Measurements from ENCODE around the gene HMOX1. TPM values are rescaled to one million over a fixed set of nuclear protein-coding genes. Genes with fewer than 3 reads are reported as not detected.

Gene HMOX1
- polyA plus RNA-seq, 1 donor (not counting 4 experiments of a cell fraction or from before 2014, with no cell fraction given) = 1.5 TPM

GRCh38 chr22:35424081-35424480 lies 43.2 kb downstream of the HMOX1 start:
- peaks cover 4% of the 10 kb centered on the region for H3K4me1 ChIP-seq (ENCODE audit: control insufficient read depth, extremely low read depth, insufficient read depth, low read length)
- DNase-seq (ENCODE audit: low read depth, low spot score) (no peak), FAIRE-seq (no peak)
- H3K9ac ChIP-seq (ENCODE audit: control insufficient read depth, extremely low read depth, insufficient read depth, low read length) = no peak overlapping the region
- no peak overlapping the region for H3K4me2 ChIP-seq (ENCODE audit: control insufficient read depth, extremely low read depth, insufficient read depth, low read depth, low read length)
- H3K36me3 ChIP-seq (ENCODE audit: control insufficient read depth in 2 of 2, extremely low read depth in 1 of 2, insufficient read depth in 2 of 2, low read length in 2 of 2) = peaks cover 0 to 26% of the 10 kb centered on the region in 2 experiments
- H3K27me3 ChIP-seq (ENCODE audit: control insufficient read depth, extremely low read depth, insufficient read depth, low read length) = no peaks in the 10 kb centered on the region
- no peak overlapping the region for H3K27ac ChIP-seq (ENCODE audit: control insufficient read depth, insufficient read depth, low read length)
- no peaks in the 10 kb centered on the region for H3K9me3 ChIP-seq (ENCODE audit: control insufficient read depth, low read depth, low read length)
- dilution Hi-C loops (cut with MboI; ENCODE audit: extremely low pct_ligation_motif_present, low sequenced_read_pairs) = no loop called here
- no peaks in the 10 kb centered on the region for H3K9me1 ChIP-seq (ENCODE audit: control insufficient read depth, extremely low read depth, insufficient read depth, low read length)
- H2AFZ ChIP-seq (ENCODE audit: control insufficient read depth, low read length) = no peak overlapping the region
- no peaks in the 10 kb centered on the region for H4K20me1 ChIP-seq (ENCODE audit: control insufficient read depth, extremely low read depth, insufficient read depth, low read length)
- H3K79me2 ChIP-seq (ENCODE audit: control insufficient read depth, insufficient read depth, low read length) = no peaks in the 10 kb centered on the region
- H3K4me3 ChIP-seq (ENCODE audit: control insufficient read depth in 2 of 3, extremely low read depth in 1 of 3, insufficient read depth in 2 of 3, low read depth in 1 of 3, low read length in 3 of 3) = no peak overlapping the region
- TF ChIP-seq CTCF (optimal IDR thresholded peaks at IDR 0.05 in 1 of 3, IDR thresholded peaks at IDR 0.05 in 1 of 3, conservative IDR thresholded peaks at IDR 0.05 in 1 of 3; ENCODE audit: extremely low read depth in 1 of 3, insufficient read depth in 2 of 3, low read length in 3 of 3) = no peak
- TF ChIP-seq EZH2 (IDR thresholded peaks at IDR 0.05; ENCODE audit: low read length) = no peak

- FAIRE-seq (no peak), DNase-seq (ENCODE audit: low read depth, low spot score) (no peak)
- Histone ChIP-seq H3K4me1 (ENCODE audit: control insufficient read depth, extremely low read depth, insufficient read depth, low read length) (peaks cover 4% of the 10 kb centered on the region), H3K36me3 (ENCODE audit: control insufficient read depth in 2 of 2, extremely low read depth in 1 of 2, insufficient read depth in 2 of 2, low read length in 2 of 2) (peaks cover 0 to 26% of the 10 kb centered on the region in 2 experiments), H4K20me1 (ENCODE audit: control insufficient read depth, extremely low read depth, insufficient read depth, low read length) (no peaks in the 10 kb centered on the region), H3K9ac (ENCODE audit: control insufficient read depth, extremely low read depth, insufficient read depth, low read length) (no peak overlapping the region), H3K79me2 (ENCODE audit: control insufficient read depth, insufficient read depth, low read length) (no peaks in the 10 kb centered on the region), H3K9me1 (ENCODE audit: control insufficient read depth, extremely low read depth, insufficient read depth, low read length) (no peaks in the 10 kb centered on the region), H3K27me3 (ENCODE audit: control insufficient read depth, extremely low read depth, insufficient read depth, low read length) (no peaks in the 10 kb centered on the region), H3K4me3 (ENCODE audit: control insufficient read depth in 2 of 3, extremely low read depth in 1 of 3, insufficient read depth in 2 of 3, low read depth in 1 of 3, low read length in 3 of 3) (no peak overlapping the region), H2AFZ (ENCODE audit: control insufficient read depth, low read length) (no peak overlapping the region), H3K27ac (ENCODE audit: control insufficient read depth, insufficient read depth, low read length) (no peak overlapping the region), H3K4me2 (ENCODE audit: control insufficient read depth, extremely low read depth, insufficient read depth, low read depth, low read length) (no peak overlapping the region), H3K9me3 (ENCODE audit: control insufficient read depth, low read depth, low read length) (no peaks in the 10 kb centered on the region)
- TF ChIP-seq EZH2 (IDR thresholded peaks at IDR 0.05; ENCODE audit: low read length) = no peak
- no peak for TF ChIP-seq CTCF (optimal IDR thresholded peaks at IDR 0.05 in 1 of 3, IDR thresholded peaks at IDR 0.05 in 1 of 3, conservative IDR thresholded peaks at IDR 0.05 in 1 of 3; ENCODE audit: extremely low read depth in 1 of 3, insufficient read depth in 2 of 3, low read length in 3 of 3)
- dilution Hi-C loops (cut with MboI; ENCODE audit: extremely low pct_ligation_motif_present, low sequenced_read_pairs) = no loop called here
These were observed 43.9 kb downstream of the HMOX1 start for GRCh38 chr22:35424761-35425160.
